Transverse colon (tissue), 4 donors: ENCODE measurements around the gene TMEM181.
"Not testable (repeated sequence)": the region's sequence is repeated elsewhere in the genome, so short reads cannot be mapped to it uniquely, and the experiment has no call there.

ENCODE experiments used
- POLR2A ChIP-seq: fragments of 450-650 bp; IDR thresholded peaks from one replicate; pipeline ENCODE4 v1.6.1; 2016; ENCODE audit warnings: antibody characterized with exemption, mild to moderate bottlenecking, moderate library complexity
- POLR2AphosphoS5 ChIP-seq, 3 donors: sonication (generic); formaldehyde crosslinking; IDR thresholded peaks; one replicate each; pipeline ENCODE4 v1.6.1; 2016; ENCODE audit warnings: antibody characterized with exemption in 3 of 3
- TF ChIP-seq, protein P1 (sequence below), 5 experiments: fragments of 200-600 bp in 3 of 5; fragments of 450-650 bp in 2 of 5; sonication (generic) in 3 of 5; IDR thresholded peaks; 1 replicate in 2 of 5; 2 replicates in 3 of 5; pipeline ENCODE4 v1.5.1; 2016 to 2017; ENCODE audit warnings: antibody characterized with exemption in 5 of 5, inconsistent platforms in 3 of 5, mild to moderate bottlenecking in 2 of 5, moderate library complexity in 1 of 5

DNA sequence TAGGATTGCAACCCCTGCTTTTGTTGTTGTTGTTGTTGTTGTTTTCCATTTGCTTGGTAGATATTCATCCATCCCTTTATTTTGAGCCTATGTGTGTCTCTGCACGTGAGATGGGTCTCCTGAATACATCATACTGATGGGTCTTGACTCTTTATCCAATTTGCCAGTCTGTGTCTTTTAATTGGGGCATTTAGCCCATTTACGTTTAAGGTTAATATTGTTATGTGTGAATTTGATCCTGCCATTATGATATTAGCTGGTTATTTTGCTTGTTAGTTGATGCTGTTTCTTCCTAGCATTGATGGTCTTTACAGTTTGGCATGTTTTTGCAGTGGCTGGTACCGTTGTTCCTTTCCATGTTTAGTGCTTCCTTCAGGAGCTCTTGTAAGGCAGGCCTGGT is 58.4 kb downstream of the TMEM181 start:
- TF ChIP-seq, protein P1, sequence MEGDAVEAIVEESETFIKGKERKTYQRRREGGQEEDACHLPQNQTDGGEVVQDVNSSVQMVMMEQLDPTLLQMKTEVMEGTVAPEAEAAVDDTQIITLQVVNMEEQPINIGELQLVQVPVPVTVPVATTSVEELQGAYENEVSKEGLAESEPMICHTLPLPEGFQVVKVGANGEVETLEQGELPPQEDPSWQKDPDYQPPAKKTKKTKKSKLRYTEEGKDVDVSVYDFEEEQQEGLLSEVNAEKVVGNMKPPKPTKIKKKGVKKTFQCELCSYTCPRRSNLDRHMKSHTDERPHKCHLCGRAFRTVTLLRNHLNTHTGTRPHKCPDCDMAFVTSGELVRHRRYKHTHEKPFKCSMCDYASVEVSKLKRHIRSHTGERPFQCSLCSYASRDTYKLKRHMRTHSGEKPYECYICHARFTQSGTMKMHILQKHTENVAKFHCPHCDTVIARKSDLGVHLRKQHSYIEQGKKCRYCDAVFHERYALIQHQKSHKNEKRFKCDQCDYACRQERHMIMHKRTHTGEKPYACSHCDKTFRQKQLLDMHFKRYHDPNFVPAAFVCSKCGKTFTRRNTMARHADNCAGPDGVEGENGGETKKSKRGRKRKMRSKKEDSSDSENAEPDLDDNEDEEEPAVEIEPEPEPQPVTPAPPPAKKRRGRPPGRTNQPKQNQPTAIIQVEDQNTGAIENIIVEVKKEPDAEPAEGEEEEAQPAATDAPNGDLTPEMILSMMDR (IDR thresholded peaks at IDR 0.05) = not testable (repeated sequence)
- TF ChIP-seq POLR2AphosphoS5 (IDR thresholded peaks at IDR 0.05); POLR2A: not testable (repeated sequence)
